Measurements from ENCODE around the gene LRRC47. TPM values are rescaled to one million over a fixed set of nuclear protein-coding genes. Genes with fewer than 3 reads are reported as not detected.
"Not testable (repeated sequence)": the region's sequence is repeated elsewhere in the genome, so short reads cannot be mapped to it uniquely, and the experiment has no call there.

Gene LRRC47
- total and polyA plus RNA-seq, 7 donors = 44.3 to 126 (median 93.9) TPM

DNA sequence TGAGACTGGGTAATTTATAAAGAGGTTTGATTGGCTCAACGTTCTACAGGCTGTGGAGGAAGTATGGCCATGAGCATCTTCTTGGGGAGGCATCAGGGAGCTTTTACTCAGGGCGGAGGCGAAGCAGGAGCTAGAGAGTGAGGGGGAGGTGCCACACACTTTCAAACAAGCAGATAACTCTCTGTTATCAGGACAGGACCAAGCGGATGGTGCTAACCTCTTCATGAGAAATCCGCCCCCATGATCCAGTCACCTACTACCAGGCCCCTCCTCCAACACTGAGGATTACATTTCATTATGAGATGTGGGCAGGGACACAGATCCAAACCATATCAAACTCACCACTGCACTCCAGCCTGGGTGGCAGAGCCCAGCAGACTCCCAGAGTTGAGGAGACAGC lies 11.5 kb upstream of the LRRC47 start:
- H3K27ac ChIP-seq = no peak overlapping the region

DNA sequence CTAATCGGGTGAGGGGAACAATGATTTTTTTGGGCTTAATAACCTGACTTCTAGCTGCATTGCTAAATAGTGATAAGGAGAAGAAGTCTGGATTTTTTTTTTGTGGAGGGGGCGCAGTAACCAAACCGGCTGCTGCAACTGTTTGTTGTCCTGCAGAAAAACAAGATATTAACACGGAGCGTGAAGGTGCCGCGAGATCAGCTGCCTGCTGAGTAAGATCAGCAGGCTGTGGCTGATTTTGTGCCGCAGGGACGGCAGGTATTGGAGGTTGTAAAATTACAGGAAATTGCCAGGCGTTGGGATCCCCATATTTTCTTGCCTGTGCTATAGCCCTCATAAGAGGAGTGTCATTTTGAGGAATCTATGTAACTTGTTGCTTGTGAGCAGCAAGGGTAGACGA lies 8.7 kb upstream of the LRRC47 start:
- no peaks in the 10 kb centered on the region for H3K27me3 ChIP-seq (ENCODE audit: insufficient read depth in 3 of 3, low read length in 2 of 3)
- DNase-seq = no peak
- intact Hi-C loops (cut with DNase I) = no loop called here
- no peak for ATAC-seq
- H3K4me1 ChIP-seq = no peaks in the 10 kb centered on the region
- no peaks in the 10 kb centered on the region for H3K36me3 ChIP-seq (ENCODE audit: insufficient read depth in 1 of 2, low read depth in 1 of 2)
- H3K9me3 ChIP-seq = no peaks in the 10 kb centered on the region
- 54 to 62% (median 57%) methylated on average over 11 of the region's 11 CpGs for WGBS, 3 donors
- TF ChIP-seq, protein P1, sequence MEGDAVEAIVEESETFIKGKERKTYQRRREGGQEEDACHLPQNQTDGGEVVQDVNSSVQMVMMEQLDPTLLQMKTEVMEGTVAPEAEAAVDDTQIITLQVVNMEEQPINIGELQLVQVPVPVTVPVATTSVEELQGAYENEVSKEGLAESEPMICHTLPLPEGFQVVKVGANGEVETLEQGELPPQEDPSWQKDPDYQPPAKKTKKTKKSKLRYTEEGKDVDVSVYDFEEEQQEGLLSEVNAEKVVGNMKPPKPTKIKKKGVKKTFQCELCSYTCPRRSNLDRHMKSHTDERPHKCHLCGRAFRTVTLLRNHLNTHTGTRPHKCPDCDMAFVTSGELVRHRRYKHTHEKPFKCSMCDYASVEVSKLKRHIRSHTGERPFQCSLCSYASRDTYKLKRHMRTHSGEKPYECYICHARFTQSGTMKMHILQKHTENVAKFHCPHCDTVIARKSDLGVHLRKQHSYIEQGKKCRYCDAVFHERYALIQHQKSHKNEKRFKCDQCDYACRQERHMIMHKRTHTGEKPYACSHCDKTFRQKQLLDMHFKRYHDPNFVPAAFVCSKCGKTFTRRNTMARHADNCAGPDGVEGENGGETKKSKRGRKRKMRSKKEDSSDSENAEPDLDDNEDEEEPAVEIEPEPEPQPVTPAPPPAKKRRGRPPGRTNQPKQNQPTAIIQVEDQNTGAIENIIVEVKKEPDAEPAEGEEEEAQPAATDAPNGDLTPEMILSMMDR (IDR thresholded peaks at IDR 0.05) = no peak
- H3K4me3 ChIP-seq = no peak overlapping the region
- H3K27ac ChIP-seq = no peak overlapping the region

More for the DNA sequence above, 11.5 kb upstream of the LRRC47 start:
- Histone ChIP-seq H3K4me1 (no peaks in the 10 kb centered on the region), H3K36me3 (ENCODE audit: insufficient read depth in 1 of 2, low read depth in 1 of 2) (no peaks in the 10 kb centered on the region), H3K4me3 (no peak overlapping the region), H3K9me3 (no peaks in the 10 kb centered on the region), H3K27me3 (ENCODE audit: insufficient read depth in 3 of 3, low read length in 2 of 3) (no peaks in the 10 kb centered on the region)
- intact Hi-C loops (cut with DNase I) = no loop called here
- no peak for ATAC-seq
- TF ChIP-seq, protein P1 (IDR thresholded peaks at IDR 0.05) = no peak
- 73 to 81% (median 79%) methylated on average over 5 of the region's 5 CpGs for WGBS, 3 donors
- no peak for DNase-seq

DNA sequence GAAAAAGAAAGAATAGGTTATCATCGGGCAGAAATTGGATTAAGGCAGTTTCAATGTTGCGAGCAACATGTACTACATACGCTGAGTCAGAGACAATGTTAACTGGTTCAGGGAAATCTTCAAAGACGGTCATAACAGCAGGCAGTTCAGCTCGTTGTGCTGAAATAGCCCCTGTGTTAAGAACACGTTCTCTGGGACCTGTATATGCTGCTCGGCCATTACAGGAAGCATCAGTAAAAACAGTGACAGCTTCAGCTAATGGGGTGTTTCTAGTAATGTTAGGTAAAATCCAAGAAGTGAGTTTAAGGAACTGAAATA lies 8.3 kb upstream of the LRRC47 start:
- intact Hi-C loops (cut with DNase I) = not testable (repeated sequence)

DNA sequence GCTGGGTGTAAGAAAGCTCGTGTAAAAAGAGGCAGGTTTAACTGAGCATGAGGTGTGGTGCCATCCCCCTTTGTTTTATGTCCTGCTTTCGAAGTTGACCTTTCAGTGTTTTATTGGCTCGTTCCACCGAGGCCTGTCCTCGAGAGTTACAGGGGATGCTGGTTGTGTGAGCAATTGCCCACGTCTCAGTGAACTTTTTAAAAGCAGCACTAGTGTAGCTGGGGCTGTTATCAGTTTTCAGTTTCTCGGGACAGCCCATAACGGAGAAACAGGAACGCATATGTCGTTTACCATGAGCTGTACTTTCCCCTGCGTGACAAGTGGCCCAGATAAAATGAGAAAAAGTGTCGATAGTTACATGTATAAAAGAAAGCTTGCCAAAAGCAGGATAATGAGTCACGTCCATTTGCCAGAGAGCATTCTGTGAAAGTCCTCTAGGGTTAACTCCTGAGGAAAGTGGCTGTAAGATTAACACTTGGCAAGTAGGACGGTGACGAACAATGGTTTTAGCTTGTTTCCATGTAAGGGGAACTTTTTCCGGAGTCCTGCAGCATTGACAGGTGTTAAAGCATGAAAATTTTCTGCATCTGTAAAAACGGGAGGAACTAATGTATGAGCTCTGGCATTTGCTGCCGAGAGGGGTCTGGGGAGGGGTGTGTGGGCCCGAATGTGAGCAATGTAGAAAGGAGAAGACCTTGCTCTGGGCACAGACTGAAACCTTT lies 7.8 kb upstream of the LRRC47 start:
- no peaks in the 10 kb centered on the region for H3K4me1 ChIP-seq
- H3K27me3 ChIP-seq (ENCODE audit: insufficient read depth in 3 of 3, low read length in 2 of 3) = no peaks in the 10 kb centered on the region
- no peaks in the 10 kb centered on the region for H3K36me3 ChIP-seq (ENCODE audit: insufficient read depth in 1 of 2, low read depth in 1 of 2)
- H3K4me3 ChIP-seq = no peak overlapping the region
- TF ChIP-seq, protein P1 (IDR thresholded peaks at IDR 0.05) = no peak
- intact Hi-C loops (cut with DNase I) = no loop called here
- WGBS, 3 donors = 39 to 46% (median 40%) methylated on average over 19 of the region's 19 CpGs
- H3K9me3 ChIP-seq = no peaks in the 10 kb centered on the region
- no peak for DNase-seq
- no peak for ATAC-seq
- H3K27ac ChIP-seq = no peak overlapping the region

More for the DNA sequence above, 8.3 kb upstream of the LRRC47 start:
- H3K27me3 ChIP-seq (ENCODE audit: insufficient read depth in 3 of 3, low read length in 2 of 3); ATAC-seq; H3K36me3 ChIP-seq (ENCODE audit: insufficient read depth in 1 of 2, low read depth in 1 of 2); H3K4me1 ChIP-seq; H3K9me3 ChIP-seq; H3K27ac ChIP-seq; DNase-seq; H3K4me3 ChIP-seq: not testable (repeated sequence)
- WGBS, 3 donors = 43 to 45% (median 43%) methylated on average over 7 of the region's 7 CpGs

DNA sequence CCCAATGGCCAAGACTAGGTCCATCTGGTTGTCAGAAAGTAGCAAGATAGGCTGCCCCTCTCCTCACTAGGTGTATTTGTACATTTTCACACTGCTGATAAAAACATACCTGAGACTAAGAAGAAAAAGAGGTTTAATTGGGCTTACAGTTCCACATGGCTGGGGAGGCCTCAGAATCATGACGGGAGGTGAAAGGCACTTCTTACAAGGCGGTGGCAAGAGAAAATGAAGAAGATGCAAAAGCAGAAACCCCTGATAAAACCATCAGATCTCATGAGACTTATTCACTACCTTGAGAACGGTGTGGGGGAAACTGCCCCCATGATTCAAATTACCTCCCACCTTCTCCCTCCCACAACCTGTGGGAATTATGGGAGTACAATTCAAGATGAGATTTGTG lies 4.5 kb upstream of the LRRC47 start:
- H3K27me3 ChIP-seq (ENCODE audit: insufficient read depth in 3 of 3, low read length in 2 of 3); H3K4me3 ChIP-seq; ATAC-seq; H3K27ac ChIP-seq; H3K4me1 ChIP-seq; intact Hi-C loops (cut with DNase I); DNase-seq; H3K36me3 ChIP-seq (ENCODE audit: insufficient read depth in 1 of 2, low read depth in 1 of 2); H3K9me3 ChIP-seq: not testable (repeated sequence)
- 83 to 84% (median 84%) methylated on average over 3 of the region's 3 CpGs for WGBS, 3 donors

Measured in psoas muscle (tissue), 8 donors.